Measurements from ENCODE around the gene COL8A2.

The COL8A2 gene

DNA sequence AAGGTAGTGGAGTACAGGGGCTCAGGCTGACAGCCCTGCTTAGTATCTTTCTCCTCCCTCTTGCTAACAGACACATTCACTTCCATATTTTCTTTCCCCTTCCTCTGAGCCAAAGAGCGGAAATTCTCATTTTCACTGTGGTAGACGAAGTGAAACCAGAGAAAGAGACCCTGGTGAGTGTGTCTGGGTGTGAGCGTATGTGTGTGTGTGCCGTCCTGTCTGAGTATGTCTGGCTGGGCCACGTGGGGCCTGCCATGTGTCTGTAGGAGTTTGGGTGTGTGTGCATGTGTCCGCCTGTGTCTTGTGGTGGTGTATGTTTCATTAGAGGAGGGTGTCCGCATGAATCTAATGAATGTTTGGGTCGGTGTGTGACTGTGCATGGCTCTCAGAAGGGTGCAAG lies 1.7 kb downstream of the COL8A2 start:
- Histone ChIP-seq H3F3A (ENCODE audit: low read depth) (no peaks in the 10 kb centered on the region), H3K27me3 (ENCODE audit: insufficient read depth, low read length, poor library complexity, severe bottlenecking) (no peaks in the 10 kb centered on the region), H2AFZ (ENCODE audit: low read length) (no peak overlapping the region), H3K9ac (ENCODE audit: low read depth, low read length, poor library complexity, severe bottlenecking) (no peak overlapping the region), H3K36me3 (ENCODE audit: insufficient read depth, low read length) (no peaks in the 10 kb centered on the region), H3K9me3 (ENCODE audit: insufficient read depth, low read depth, low read length) (no peaks in the 10 kb centered on the region), H3K9me2 (replicated peaks; ENCODE audit: low read depth, low read length) (no peaks in the 10 kb centered on the region), H3K4me1 (ENCODE audit: insufficient read depth, low read length, poor library complexity, severe bottlenecking) (no peaks in the 10 kb centered on the region), H3K4me2 (ENCODE audit: low read depth, low read length, poor library complexity, severe bottlenecking) (no peak overlapping the region), H3K79me2 (ENCODE audit: insufficient read depth, low read length) (no peaks in the 10 kb centered on the region), H4K20me1 (ENCODE audit: insufficient read depth, low read length, poor library complexity, severe bottlenecking) (no peaks in the 10 kb centered on the region), H3K4me3 (ENCODE audit: low read length, poor library complexity, severe bottlenecking) (no peak overlapping the region)
- TF ChIP-seq CTCF (conservative IDR thresholded peaks at IDR 0.05; ENCODE audit: low read length) = no peak
- TF ChIP-seq EZH2phosphoT487 (IDR thresholded peaks at IDR 0.05; ENCODE audit: borderline replicate concordance) = no peak

- no peaks in the 10 kb centered on the region for H3K9me3 ChIP-seq (ENCODE audit: insufficient read depth, low read depth, low read length)
- H3K9ac ChIP-seq (ENCODE audit: low read depth, low read length, poor library complexity, severe bottlenecking) = no peak overlapping the region
- H4K20me1 ChIP-seq (ENCODE audit: insufficient read depth, low read length, poor library complexity, severe bottlenecking) = no peaks in the 10 kb centered on the region
- no peaks in the 10 kb centered on the region for H3K79me2 ChIP-seq (ENCODE audit: insufficient read depth, low read length)
- no peak for TF ChIP-seq CTCF (conservative IDR thresholded peaks at IDR 0.05; ENCODE audit: low read length)
- no peak for TF ChIP-seq EZH2phosphoT487 (IDR thresholded peaks at IDR 0.05; ENCODE audit: borderline replicate concordance)
- H3K4me3 ChIP-seq (ENCODE audit: low read length, poor library complexity, severe bottlenecking) = no peak overlapping the region
- H3K9me2 ChIP-seq (replicated peaks; ENCODE audit: low read depth, low read length) = no peaks in the 10 kb centered on the region
- H3K4me1 ChIP-seq (ENCODE audit: insufficient read depth, low read length, poor library complexity, severe bottlenecking) = no peaks in the 10 kb centered on the region
- H3F3A ChIP-seq (ENCODE audit: low read depth) = no peaks in the 10 kb centered on the region
- no peak overlapping the region for H2AFZ ChIP-seq (ENCODE audit: low read length)
- H3K36me3 ChIP-seq (ENCODE audit: insufficient read depth, low read length) = no peaks in the 10 kb centered on the region
- H3K27me3 ChIP-seq (ENCODE audit: insufficient read depth, low read length, poor library complexity, severe bottlenecking) = no peaks in the 10 kb centered on the region
- no peak overlapping the region for H3K4me2 ChIP-seq (ENCODE audit: low read depth, low read length, poor library complexity, severe bottlenecking)
These were observed 2.7 kb downstream of the COL8A2 start for GRCh38 chr1:36122062-36123030.

GRCh38 chr1:36119456-36119855 lies 5.6 kb downstream of the COL8A2 start:
- no peak overlapping the region for H3K4me2 ChIP-seq (ENCODE audit: low read depth, low read length, poor library complexity, severe bottlenecking)
- H3K36me3 ChIP-seq (ENCODE audit: insufficient read depth, low read length) = no peaks in the 10 kb centered on the region
- no peaks in the 10 kb centered on the region for H3F3A ChIP-seq (ENCODE audit: low read depth)
- H3K9me3 ChIP-seq (ENCODE audit: insufficient read depth, low read depth, low read length) = no peaks in the 10 kb centered on the region
- TF ChIP-seq EZH2phosphoT487 (IDR thresholded peaks at IDR 0.05; ENCODE audit: borderline replicate concordance) (no peak), CTCF (conservative IDR thresholded peaks at IDR 0.05; ENCODE audit: low read length) (no peak)
- no peaks in the 10 kb centered on the region for H3K27me3 ChIP-seq (ENCODE audit: insufficient read depth, low read length, poor library complexity, severe bottlenecking)
- no peaks in the 10 kb centered on the region for H4K20me1 ChIP-seq (ENCODE audit: insufficient read depth, low read length, poor library complexity, severe bottlenecking)
- no peak overlapping the region for H2AFZ ChIP-seq (ENCODE audit: low read length)
- no peak overlapping the region for H3K9ac ChIP-seq (ENCODE audit: low read depth, low read length, poor library complexity, severe bottlenecking)
- H3K79me2 ChIP-seq (ENCODE audit: insufficient read depth, low read length) = no peaks in the 10 kb centered on the region
- no peak overlapping the region for H3K4me3 ChIP-seq (ENCODE audit: low read length, poor library complexity, severe bottlenecking)
- H3K9me2 ChIP-seq (replicated peaks; ENCODE audit: low read depth, low read length) = no peaks in the 10 kb centered on the region
- H3K4me1 ChIP-seq (ENCODE audit: insufficient read depth, low read length, poor library complexity, severe bottlenecking) = no peaks in the 10 kb centered on the region
